Testis (tissue), 2 donors: ENCODE data around the gene ABCC11.

Source experiments
- CTCF ChIP-seq, 3 experiments: fragments of 450-650 bp in 2 of 3; fragments of 200-600 bp in 1 of 3; sonication (generic) in 1 of 3; IDR thresholded peaks; one replicate each; pipeline ENCODE4 v1.5.1; 2016 to 2019; ENCODE audit warnings: antibody characterized with exemption in 3 of 3, mild to moderate bottlenecking in 2 of 3, moderate library complexity in 1 of 3
- POLR2A ChIP-seq: fragments of 450-650 bp; IDR thresholded peaks from one replicate; pipeline ENCODE4 v1.6.1; 2017; ENCODE audit warnings: antibody characterized with exemption, mild to moderate bottlenecking, moderate library complexity

- no peak for TF ChIP-seq CTCF (IDR thresholded peaks at IDR 0.05)
- no peak for TF ChIP-seq POLR2A
These were observed 37.6 kb upstream of the ABCC11 start for GRCh38 chr16:48284772-48285409.
